OCI-M2 (cell line): Measurements from ENCODE around the gene NFIB.

Experiments used
- DNase-seq: peaks from one replicate; lab custom pipeline; 2025; ENCODE audit not compliant: unreplicated experiment; lab: John Stamatoyannopoulos, UW

Gene NFIB

GRCh38 chr9:14084867-14085266 lies 229.1 kb downstream of the NFIB start:
- DNase-seq = no peak

GRCh38 chr9:14083366-14083765 lies 230.6 kb downstream of the NFIB start:
- DNase-seq = no peak

- no peak for DNase-seq
These were observed 231.2 kb downstream of the NFIB start for GRCh38 chr9:14082732-14083131.

GRCh38 chr9:14081745-14082144 lies 232.2 kb downstream of the NFIB start:
- no peak for DNase-seq

GRCh38 chr9:14080959-14081542 lies 232.9 kb downstream of the NFIB start:
- DNase-seq = no peak

GRCh38 chr9:14079440-14079839 lies 234.5 kb downstream of the NFIB start:
- no peak for DNase-seq

GRCh38 chr9:14077672-14078071 lies 236.3 kb downstream of the NFIB start:
- no peak for DNase-seq

GRCh38 chr9:14075218-14075617 lies 238.7 kb downstream of the NFIB start:
- DNase-seq = no peak

- no peak for DNase-seq
These were observed 241.1 kb downstream of the NFIB start for GRCh38 chr9:14072850-14073249.

GRCh38 chr9:14071484-14071883 lies 242.5 kb downstream of the NFIB start:
- DNase-seq = no peak

- DNase-seq = no peak
These were observed 245.3 kb downstream of the NFIB start for GRCh38 chr9:14068690-14069089.

- no peak for DNase-seq
These were observed 247.1 kb downstream of the NFIB start for GRCh38 chr9:14066831-14067230.

- no peak for DNase-seq
These were observed 247.9 kb downstream of the NFIB start for GRCh38 chr9:14066032-14066431.

GRCh38 chr9:14064940-14065339 lies 249.0 kb downstream of the NFIB start:
- no peak for DNase-seq

- DNase-seq = no peak
These were observed 250.2 kb downstream of the NFIB start for GRCh38 chr9:14063756-14064155.

- no peak for DNase-seq
These were observed 251.2 kb downstream of the NFIB start for GRCh38 chr9:14062586-14063221.

GRCh38 chr9:14061936-14062585 lies 251.9 kb downstream of the NFIB start:
- DNase-seq = no peak

- no peak for DNase-seq
These were observed 255.6 kb downstream of the NFIB start for GRCh38 chr9:14058325-14058688.

GRCh38 chr9:14057368-14058324 lies 256.3 kb downstream of the NFIB start:
- DNase-seq = no peak

GRCh38 chr9:14056316-14056861 lies 257.6 kb downstream of the NFIB start:
- DNase-seq = no peak

GRCh38 chr9:14054096-14054495 lies 259.8 kb downstream of the NFIB start:
- DNase-seq = no peak
